Neuronal stem cell (in vitro differentiated cells): ENCODE results near the gene SUPT3H.

Experiments
- DNase-seq: peaks from one replicate; pipeline ENCODE4 v3.0.0-alpha.2; 2013; ENCODE audit warnings: low spot score
- H2AFZ ChIP-seq: one replicate; pipeline ENCODE4 v1.6.1; 2013; ENCODE audit warnings: mild to moderate bottlenecking, low read length, inconsistent platforms
- H2AK5ac ChIP-seq: 2 replicates; pipeline ENCODE4 v1.6.1; 2013; ENCODE audit warnings: low read depth, mild to moderate bottlenecking, inconsistent platforms, low read length, moderate library complexity, mixed read lengths
- H2BK120ac ChIP-seq: 2 replicates; pipeline ENCODE4 v1.6.1; 2013; ENCODE audit warnings: low read depth, mild to moderate bottlenecking, inconsistent platforms, low read length, moderate library complexity, mixed read lengths
- H2BK12ac ChIP-seq: one replicate; pipeline ENCODE4 v1.6.1; 2013; ENCODE audit warnings: low read length, inconsistent platforms
- H2BK15ac ChIP-seq: 2 replicates; pipeline ENCODE4 v1.6.1; 2013; ENCODE audit warnings: mild to moderate bottlenecking, low read length, inconsistent platforms, mixed read lengths
- H2BK5ac ChIP-seq: one replicate; pipeline ENCODE4 v1.6.1; 2013; ENCODE audit warnings: inconsistent platforms, mild to moderate bottlenecking, low read length, moderate library complexity
- H3K14ac ChIP-seq: one replicate; pipeline ENCODE4 v1.6.1; 2013; ENCODE audit warnings: low read length, inconsistent platforms
- H3K18ac ChIP-seq: 2 replicates; pipeline ENCODE4 v1.6.1; 2013; ENCODE audit warnings: low read length, inconsistent platforms
- H3K23ac ChIP-seq: 2 replicates; pipeline ENCODE4 v1.6.1; 2013; ENCODE audit warnings: low read depth, mild to moderate bottlenecking, mixed read lengths, low read length, inconsistent platforms; ENCODE audit not compliant: poor library complexity
- H3K27ac ChIP-seq: replicated peaks from 3 replicates; pipeline ENCODE4 v1.5.1; 2013; ENCODE audit warnings: low read length, inconsistent platforms
- H3K27me3 ChIP-seq, 3 experiments: 2 replicates each; pipeline ENCODE4 v1.6.1; 2013; ENCODE audit warnings: low read length in 3 of 3, mild to moderate bottlenecking in 2 of 3, inconsistent platforms in 1 of 3, low read depth in 1 of 3, mixed read lengths in 1 of 3, moderate library complexity in 1 of 3; ENCODE audit not compliant: control insufficient read depth in 3 of 3, insufficient read depth in 3 of 3
- H3K36me3 ChIP-seq, 2 donors: replicated peaks in 1 of 2; 2 replicates each; pipeline ENCODE4 v1.6.1; 2013; ENCODE audit warnings: low read length in 2 of 2; ENCODE audit not compliant: control insufficient read depth in 2 of 2, insufficient read depth in 2 of 2
- H3K4ac ChIP-seq: 2 replicates; pipeline ENCODE4 v1.6.1; 2013; ENCODE audit warnings: inconsistent platforms, mild to moderate bottlenecking, low read length, moderate library complexity
- H3K4me1 ChIP-seq, 2 donors: 1 replicate in 1 of 2; 2 replicates in 1 of 2; pipeline ENCODE4 v1.6.1; 2013; ENCODE audit warnings: low read length in 2 of 2, low read depth in 1 of 2; ENCODE audit not compliant: control insufficient read depth in 2 of 2, insufficient read depth in 1 of 2
- H3K4me2 ChIP-seq: one replicate; pipeline ENCODE4 v1.6.1; 2013; ENCODE audit warnings: mild to moderate bottlenecking, low read length, inconsistent platforms; ENCODE audit not compliant: insufficient read depth, poor library complexity, severe bottlenecking
- H3K4me3 ChIP-seq, 2 donors: 2 replicates each; pipeline ENCODE4 v1.5.1; 2013; ENCODE audit warnings: low read length in 2 of 2, mild to moderate bottlenecking in 2 of 2, inconsistent platforms in 1 of 2, moderate library complexity in 1 of 2
- H3K79me1 ChIP-seq: one replicate; pipeline ENCODE4 v1.6.1; 2013; ENCODE audit warnings: low read depth, mild to moderate bottlenecking, inconsistent platforms, low read length, moderate library complexity
- H3K9ac ChIP-seq: one replicate; pipeline ENCODE4 v1.6.1; 2013; ENCODE audit warnings: mild to moderate bottlenecking, low read depth, low read length, inconsistent platforms; ENCODE audit not compliant: poor library complexity
- H3K9me3 ChIP-seq, 2 donors: replicated peaks in 1 of 2; 2 replicates each; pipeline versions ENCODE3 to v1.6.1; 2013; ENCODE audit warnings: low read length in 2 of 2, mild to moderate bottlenecking in 2 of 2, inconsistent platforms in 1 of 2, low read depth in 1 of 2, mixed read lengths in 1 of 2, moderate library complexity in 1 of 2; ENCODE audit not compliant: control insufficient read depth in 2 of 2, insufficient read depth in 1 of 2
- H4K8ac ChIP-seq: one replicate; pipeline ENCODE4 v1.6.1; 2013; ENCODE audit warnings: low read depth, mild to moderate bottlenecking, inconsistent platforms, low read length, moderate library complexity
- H4K91ac ChIP-seq: one replicate; pipeline ENCODE4 v1.6.1; 2013; ENCODE audit warnings: low read length, low read depth, mild to moderate bottlenecking, inconsistent platforms; ENCODE audit not compliant: poor library complexity
- WGBS, 2 donors: extraction: QIAGEN DNeasy Blood & Tissue Kit; methylation state at CpG; one replicate each; pipeline ENCODE4 v1.1.7; 2013; ENCODE audit warnings: missing lambda C conversion rate in 2 of 2, mixed read lengths in 1 of 2; ENCODE audit not compliant: insufficient read length in 2 of 2, insufficient replicate concordance in 1 of 2; ENCODE audit errors: extremely low coverage in 2 of 2; 5-methylcytosine and 5-hydroxymethylcytosine counted together

SUPT3H gene

GRCh38 chr6:44898296-44898930 lies 479.3 kb downstream of the SUPT3H start:
- H3K36me3 ChIP-seq: no peaks in the 10 kb centered on the region
- no peaks in the 10 kb centered on the region for H3K79me1 ChIP-seq
- DNase-seq: no peak
- no peak overlapping the region for H3K27ac ChIP-seq
- H3K14ac ChIP-seq: peak overlapping the region; percentile 96
- no peak overlapping the region for H3K4ac ChIP-seq
- peak overlapping the region; percentile 44 for H3K9ac ChIP-seq
- peak overlapping the region; percentile 59 for H3K18ac ChIP-seq
- H3K4me1 ChIP-seq: no peaks in the 10 kb centered on the region
- H2BK12ac ChIP-seq: no peak overlapping the region
- H3K4me2 ChIP-seq: no peak overlapping the region
- H3K23ac ChIP-seq: no peak overlapping the region
- no peak overlapping the region for H3K4me3 ChIP-seq
- no peak overlapping the region for H2BK5ac ChIP-seq
- H2AK5ac ChIP-seq: no peak overlapping the region
- no peaks in the 10 kb centered on the region for H3K27me3 ChIP-seq
- no CpG with 5 or more reads among the region's 10 CpGs for WGBS, 2 donors
- no peak overlapping the region for H2AFZ ChIP-seq
- H4K91ac ChIP-seq: no peak overlapping the region
- peaks cover 2 to 3% of the 10 kb centered on the region in 2 donors for H3K9me3 ChIP-seq
- no peak overlapping the region for H2BK120ac ChIP-seq
- no peak overlapping the region for H2BK15ac ChIP-seq
- H4K8ac ChIP-seq: no peak overlapping the region

GRCh38 chr6:44897316-44897715 lies 480.4 kb downstream of the SUPT3H start:
- no peak overlapping the region for H3K9ac ChIP-seq
- no peak overlapping the region for H3K4ac ChIP-seq
- H2AFZ ChIP-seq: no peak overlapping the region
- H3K18ac ChIP-seq: no peak overlapping the region
- H2BK120ac ChIP-seq: no peak overlapping the region
- no peak overlapping the region for H2AK5ac ChIP-seq
- DNase-seq: no peak
- no peaks in the 10 kb centered on the region for H3K36me3 ChIP-seq
- no peak overlapping the region for H2BK5ac ChIP-seq
- H4K8ac ChIP-seq: no peak overlapping the region
- no peak overlapping the region for H3K4me2 ChIP-seq
- H3K27me3 ChIP-seq: no peaks in the 10 kb centered on the region
- H3K79me1 ChIP-seq: no peaks in the 10 kb centered on the region
- no peaks in the 10 kb centered on the region for H3K4me1 ChIP-seq
- no peak overlapping the region for H2BK12ac ChIP-seq
- H2BK15ac ChIP-seq: no peak overlapping the region
- no peak overlapping the region for H3K23ac ChIP-seq
- no peak overlapping the region for H3K14ac ChIP-seq
- no peak overlapping the region for H4K91ac ChIP-seq
- H3K27ac ChIP-seq: no peak overlapping the region
- H3K4me3 ChIP-seq: no peak overlapping the region
- peaks cover 2 to 3% of the 10 kb centered on the region in 2 donors for H3K9me3 ChIP-seq

- Histone ChIP-seq H3K4me1 (no peaks in the 10 kb centered on the region), H2AK5ac (no peak overlapping the region), H2BK15ac (no peak overlapping the region), H3K23ac (no peak overlapping the region), H3K4ac (no peak overlapping the region), H3K36me3 (no peaks in the 10 kb centered on the region), H2AFZ (no peak overlapping the region), H2BK120ac (no peak overlapping the region), H2BK12ac (no peak overlapping the region), H3K9me3 (peaks cover 3% of the 10 kb centered on the region in 2 donors), H2BK5ac (no peak overlapping the region), H4K8ac (no peak overlapping the region), H4K91ac (no peak overlapping the region), H3K4me2 (no peak overlapping the region), H3K4me3 (no peak overlapping the region), H3K9ac (no peak overlapping the region), H3K27ac (no peak overlapping the region), H3K14ac (no peak overlapping the region), H3K79me1 (no peaks in the 10 kb centered on the region), H3K18ac (no peak overlapping the region), H3K27me3 (no peaks in the 10 kb centered on the region)
- no CpG with 5 or more reads among the region's 4 CpGs for WGBS, 2 donors
- no peak for DNase-seq
Observed at GRCh38 chr6:44896701-44897100, 481.0 kb downstream of the SUPT3H start.

GRCh38 chr6:44892579-44892978 lies 485.2 kb downstream of the SUPT3H start:
- H2AFZ ChIP-seq: no peak overlapping the region
- H3K4me2 ChIP-seq: no peak overlapping the region
- H3K79me1 ChIP-seq: no peaks in the 10 kb centered on the region
- DNase-seq: no peak
- H3K36me3 ChIP-seq: no peaks in the 10 kb centered on the region
- no peak overlapping the region for H3K4ac ChIP-seq
- H3K4me1 ChIP-seq: no peaks in the 10 kb centered on the region
- no peak overlapping the region for H2BK12ac ChIP-seq
- no peak overlapping the region for H2BK5ac ChIP-seq
- no peak overlapping the region for H3K23ac ChIP-seq
- no peak overlapping the region for H3K14ac ChIP-seq
- H3K4me3 ChIP-seq: no peak overlapping the region
- no peak overlapping the region for H2BK120ac ChIP-seq
- H4K8ac ChIP-seq: no peak overlapping the region
- H3K18ac ChIP-seq: no peak overlapping the region
- H4K91ac ChIP-seq: no peak overlapping the region
- no peak overlapping the region for H3K9ac ChIP-seq
- H3K27me3 ChIP-seq: no peaks in the 10 kb centered on the region
- no peak overlapping the region for H2BK15ac ChIP-seq
- no peak overlapping the region for H2AK5ac ChIP-seq
- H3K9me3 ChIP-seq: peaks cover 0 to 2% of the 10 kb centered on the region in 2 donors
- no peak overlapping the region for H3K27ac ChIP-seq
